ENCODE measurements around the gene KRT31.

GRCh38 chr17:41351177-41351576, 46.2 kb downstream of the KRT31 start:
- no peak for TF ChIP-seq CTCF (IDR thresholded peaks at IDR 0.05)
- TF ChIP-seq POLR2AphosphoS5 (IDR thresholded peaks at IDR 0.05) = no peak
- TF ChIP-seq EP300 (IDR thresholded peaks at IDR 0.05) = no peak
- TF ChIP-seq POLR2A (IDR thresholded peaks at IDR 0.05; ENCODE audit: low read depth) = no peak

Data from esophagus muscularis mucosa (tissue), 4 donors.